K562 treated with DMSO at 1 percent for 4 hours (cell line): ENCODE results near the gene KLRG1. TPM values are rescaled to one million over a fixed set of nuclear protein-coding genes. Genes with fewer than 3 reads are reported as not detected.

Source experiments
- total RNA-seq: library from RNA; unstranded; fragments of 300-600 nt; gene quantifications from 2 replicates; pipeline ENCODE4 v1.2.3, GENCODE V29; 2022; ENCODE audit not compliant: insufficient read depth

Gene KLRG1
- total RNA-seq = not detected in 2 replicates

DNA sequence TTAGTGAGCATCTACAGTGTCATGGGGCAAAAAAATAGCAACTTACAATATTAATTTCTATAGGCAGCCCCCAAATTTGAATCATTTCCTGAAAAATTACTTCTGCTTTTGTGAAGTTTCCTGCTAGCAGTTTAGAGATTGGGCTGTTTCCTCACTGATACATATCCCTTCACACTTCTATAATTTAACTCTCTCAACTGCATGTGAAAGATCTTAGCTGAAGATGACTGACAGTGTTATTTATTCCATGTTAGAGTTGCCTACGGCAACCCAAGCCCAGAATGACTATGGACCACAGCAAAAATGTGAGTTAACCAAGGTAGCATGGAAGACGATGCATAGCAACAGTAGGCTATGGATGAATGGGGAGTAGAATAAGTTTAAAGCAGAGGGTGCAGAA is at the start of gene KLRG1:
KLRG1 (plus strand) TSS at position 134 of the 400 bp plus-strand sequence; CDS start at position 224, 90 bp downstream.

DNA sequence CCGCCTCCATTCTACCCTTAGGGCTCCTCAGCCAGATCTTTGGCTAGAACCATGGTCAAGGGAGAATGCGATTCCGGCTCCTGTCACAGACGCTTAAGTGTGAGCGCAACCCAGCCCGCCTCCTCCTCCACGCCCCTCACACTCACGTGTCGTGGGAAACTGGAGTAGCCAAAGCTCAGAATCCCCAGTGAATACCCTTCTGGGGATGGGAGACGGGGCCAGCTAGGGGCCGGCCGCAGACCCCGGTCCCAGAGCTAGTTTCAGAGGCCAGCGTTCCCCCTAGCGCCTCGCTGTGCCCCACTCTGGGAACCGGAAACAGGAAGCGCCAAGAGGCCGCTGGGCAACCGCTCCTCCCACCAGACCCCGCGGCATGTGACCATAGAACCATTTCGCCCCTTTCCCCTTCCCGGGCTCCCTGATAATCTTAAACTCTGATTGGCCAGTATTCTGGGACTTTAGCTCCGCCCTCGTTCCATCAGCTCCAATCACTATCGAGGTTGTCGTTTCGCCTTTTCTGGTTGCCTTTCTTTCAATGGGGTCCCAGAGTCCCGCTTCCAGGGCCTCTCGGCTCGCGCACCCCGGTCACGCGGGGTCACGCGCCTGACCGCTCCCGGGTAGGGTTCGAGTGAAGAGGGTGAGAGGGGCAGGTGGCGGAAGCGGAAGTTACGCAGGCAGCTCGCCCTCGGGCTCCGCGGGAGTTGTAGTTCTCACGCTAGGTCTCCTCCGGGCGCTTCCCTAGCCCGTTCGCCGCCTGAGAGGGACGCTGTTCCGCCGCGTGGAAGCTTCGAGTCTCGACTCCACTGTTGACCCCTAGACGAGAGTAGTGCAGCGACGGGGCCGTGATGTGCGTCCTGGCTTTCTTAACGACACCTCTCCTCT is 39.8 kb upstream of the KLRG1 start, which contains the start of gene M6PR:
M6PR (minus strand) TSS at position 304 of the 879 bp plus-strand sequence. CDS start 3,241 bp downstream, outside the sequence.

Other genes with a start within 250 kb of the KLRG1 start
- gene A2ML1, start 166.9 kb upstream of the KLRG1 start, total RNA-seq = not detected in 2 replicates
- gene PHC1, start 75.0 kb upstream of the KLRG1 start, total RNA-seq = 9.1 and 12.4 TPM in 2 replicates
- 64.4 and 80.9 TPM in 2 replicates for gene M6PR, start 39.9 kb upstream of the KLRG1 start, total RNA-seq
- not detected in 2 replicates for gene A2M, start 126.4 kb downstream of the KLRG1 start, total RNA-seq
- not detected in 2 replicates for gene PZP, start 218.8 kb downstream of the KLRG1 start, total RNA-seq